Iris pigment epithelial cell (primary cell): Measurements from ENCODE around the gene RASGRP4.
"Not testable (repeated sequence)": the region's sequence is repeated elsewhere in the genome, so short reads cannot be mapped to it uniquely, and the experiment has no call there.

Experiments
- DNase-seq: peaks from one replicate; pipeline ENCODE4 v3.0.0-alpha.2; 2011; ENCODE audit warnings: low read depth

RASGRP4 gene

DNA sequence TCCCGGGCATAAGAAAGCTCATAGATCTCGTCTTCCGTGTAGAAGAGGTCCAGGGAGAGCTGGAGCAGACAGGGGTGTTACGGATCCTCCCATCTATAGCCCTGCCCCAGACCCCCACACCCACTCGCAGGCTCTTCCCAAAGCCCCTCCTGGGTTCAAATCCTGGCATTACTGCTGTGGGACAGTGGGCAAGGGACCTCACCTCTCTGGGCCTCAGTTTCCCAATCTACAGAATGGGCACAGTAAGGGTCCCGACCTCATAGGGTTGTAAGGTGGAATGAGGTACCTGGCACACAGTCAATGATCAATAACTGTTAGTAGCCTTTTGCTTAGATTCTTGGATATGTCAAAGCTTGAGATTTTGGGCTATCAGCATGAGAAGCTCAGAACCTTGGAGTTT is 12.6 kb downstream of the RASGRP4 start:
- DNase-seq, result no peak

DNA sequence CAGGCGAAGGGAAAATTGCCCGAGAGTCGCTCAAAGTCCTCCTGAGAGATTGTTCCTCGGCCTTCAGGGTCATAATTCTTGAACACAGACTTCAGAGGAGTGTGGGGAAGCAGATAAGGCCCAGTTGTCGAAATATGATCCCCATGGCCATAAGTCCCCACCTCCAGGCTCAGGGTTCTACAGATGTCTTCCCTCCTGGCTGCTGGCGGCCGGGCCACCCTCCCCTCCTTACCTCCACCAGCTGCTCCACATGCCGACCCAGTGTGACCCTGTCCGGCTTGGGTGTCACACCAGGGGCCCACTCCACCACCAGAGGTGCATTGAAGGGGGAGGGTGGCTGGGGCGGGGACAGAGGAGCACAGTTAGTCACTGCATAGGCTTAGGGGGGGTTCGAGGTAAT is 13.1 kb downstream of the RASGRP4 start:
- no peak for DNase-seq

DNA sequence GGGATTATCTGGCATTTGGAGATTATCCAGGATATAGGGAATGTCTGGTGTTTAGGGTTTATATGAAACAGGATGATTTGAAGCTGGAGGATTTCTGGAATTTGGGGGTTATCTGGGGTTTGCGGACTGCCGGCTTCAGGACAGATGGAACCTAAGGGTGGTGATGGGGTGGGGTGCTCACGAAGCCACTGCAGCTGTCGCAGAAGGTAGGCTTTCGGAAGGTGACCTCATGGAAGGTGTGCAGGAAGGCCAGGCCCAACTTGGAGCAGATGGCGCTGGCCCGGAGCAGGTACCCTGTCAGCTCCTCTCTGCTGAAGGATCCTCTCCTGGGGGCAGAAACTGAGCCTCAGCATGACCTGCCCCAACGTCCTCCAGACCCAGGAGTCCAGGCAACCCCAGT is 13.5 kb downstream of the RASGRP4 start:
- DNase-seq, result no peak

DNA sequence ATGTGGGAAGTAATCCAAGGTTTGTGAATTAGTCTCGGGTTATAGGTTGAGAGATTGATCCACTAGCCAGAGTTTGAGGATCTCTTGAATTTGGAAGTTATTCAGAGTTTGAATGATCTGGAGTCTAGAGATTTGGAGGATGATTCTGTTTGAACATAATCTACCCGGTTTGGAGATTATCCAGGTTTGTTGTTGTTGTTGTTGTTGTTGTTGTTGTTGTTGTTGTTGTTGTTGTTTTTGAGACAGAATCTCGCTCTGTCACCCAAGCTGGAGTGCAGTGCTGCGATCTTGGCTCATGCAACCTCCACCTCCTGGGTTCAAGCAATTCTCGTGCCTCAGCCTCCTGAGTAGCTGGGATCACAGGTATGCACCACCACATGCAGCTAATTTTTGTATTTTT is 14.1 kb downstream of the RASGRP4 start:
- DNase-seq, result not testable (repeated sequence)

DNA sequence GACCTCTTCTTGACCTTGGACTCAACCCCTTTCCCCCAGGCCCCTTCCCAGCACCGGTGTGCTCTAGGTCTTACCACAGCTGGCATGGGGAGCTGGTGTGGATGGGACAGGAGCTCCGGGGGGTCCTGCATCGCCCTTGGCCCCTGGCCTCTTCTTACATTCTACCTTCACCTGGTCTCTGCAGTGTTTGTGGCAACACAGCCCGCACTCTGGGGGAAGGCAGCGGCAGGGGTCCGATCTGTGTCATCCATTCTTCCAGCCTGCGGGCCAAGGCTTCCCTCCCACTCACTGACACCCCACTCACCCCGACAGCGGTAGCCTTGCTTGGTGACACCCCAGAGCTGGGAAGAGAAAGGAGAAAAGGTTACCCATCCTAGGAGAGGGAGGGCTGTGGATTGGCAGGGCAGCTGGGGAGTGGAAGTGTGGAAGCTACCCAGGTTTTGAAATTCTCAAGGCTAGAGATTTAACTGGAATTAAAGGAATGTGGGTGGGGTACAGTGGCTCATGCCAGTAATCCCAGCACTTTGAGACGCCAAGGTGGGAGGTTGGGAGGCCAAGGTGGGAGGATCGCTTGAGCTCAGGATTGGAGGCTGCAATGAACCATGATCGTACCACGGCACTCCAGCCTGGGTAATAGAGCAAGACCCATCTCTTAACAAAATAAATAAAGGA is 14.8 kb downstream of the RASGRP4 start:
- no peak for DNase-seq

DNA sequence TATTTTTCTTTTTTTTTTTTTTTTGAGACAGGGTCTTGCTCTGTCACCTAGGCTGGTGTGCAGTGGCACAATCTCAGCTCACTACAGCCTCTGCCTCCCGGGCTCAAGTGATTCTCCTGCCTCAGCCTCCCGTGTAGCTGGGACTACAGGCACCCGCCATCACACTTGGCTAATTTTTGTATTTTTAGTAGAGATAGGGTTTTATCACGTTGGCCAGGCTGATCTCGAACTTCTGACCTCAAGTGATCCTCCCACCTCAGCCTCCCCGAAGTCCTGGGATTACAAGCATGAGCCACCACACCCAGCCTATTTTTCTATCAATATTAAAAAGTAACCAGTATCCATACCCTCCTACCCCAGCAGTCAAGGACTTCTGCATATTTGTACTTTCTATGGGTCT is 15.6 kb downstream of the RASGRP4 start:
- not testable (repeated sequence) for DNase-seq

DNA sequence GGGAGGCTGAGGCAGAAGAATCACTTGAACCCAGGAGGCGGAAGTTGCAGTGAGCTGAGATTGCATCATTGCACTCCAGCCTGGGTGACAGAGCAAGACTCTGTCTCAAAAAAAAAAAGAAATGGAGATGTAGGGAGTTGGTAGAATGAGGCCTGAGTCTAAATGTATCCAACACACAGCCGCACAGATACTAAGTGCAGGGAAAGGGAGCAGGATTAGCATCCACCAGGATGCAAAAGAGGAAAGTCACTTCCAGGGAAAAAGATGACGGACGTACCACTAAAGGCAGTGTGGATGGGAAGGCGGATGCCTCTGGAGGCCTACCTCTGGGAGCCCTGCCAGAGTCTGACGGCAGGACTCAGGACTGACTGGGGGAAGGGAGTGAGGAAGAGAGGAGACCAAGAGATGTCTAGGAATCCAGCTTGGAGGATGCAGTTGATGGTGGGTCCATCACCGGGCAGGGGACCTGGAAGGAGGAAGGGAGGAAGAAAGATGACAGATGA is 16.3 kb downstream of the RASGRP4 start:
- DNase-seq, result peak; percentile 67

DNA sequence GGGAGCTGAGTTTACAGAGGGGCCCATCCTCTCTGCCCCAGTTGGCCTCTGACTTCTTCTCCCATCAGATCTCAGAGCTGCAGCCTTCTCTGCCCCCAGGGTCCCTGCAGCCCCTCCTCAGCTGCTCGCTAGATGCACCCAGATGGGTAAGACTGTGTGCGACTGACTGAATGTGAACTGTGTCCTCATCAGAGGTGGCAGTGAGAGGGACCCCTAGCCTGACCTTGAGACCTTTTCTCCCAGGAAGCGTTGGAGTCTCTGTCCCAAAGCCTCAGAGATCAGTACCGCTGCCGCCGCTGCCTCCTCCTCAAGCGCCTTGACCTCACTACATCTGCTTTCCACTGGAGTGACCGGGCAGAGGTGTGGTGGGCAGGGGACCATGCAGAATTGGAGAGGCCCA is 20.7 kb downstream of the RASGRP4 start:
- no peak for DNase-seq

DNA sequence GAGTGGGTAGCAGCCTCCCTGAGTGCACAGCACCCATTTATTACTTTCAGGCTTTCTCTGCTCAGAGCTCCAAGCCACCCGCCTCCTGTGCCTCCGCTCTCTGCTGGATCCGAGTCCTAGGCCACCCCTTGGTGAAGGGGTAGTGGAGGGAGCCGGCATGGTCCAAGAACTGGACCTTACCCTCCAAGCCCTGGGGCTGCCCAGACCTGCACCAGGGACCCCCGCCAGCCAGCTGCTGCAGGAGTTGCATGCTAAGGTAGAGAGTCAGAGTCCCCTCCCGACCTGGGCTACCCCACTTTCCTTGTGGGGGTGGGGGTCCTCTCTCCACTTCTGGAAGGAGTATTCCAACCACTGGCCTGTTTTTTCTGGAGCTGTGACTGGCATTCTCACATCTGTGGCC is 21.2 kb downstream of the RASGRP4 start:
- DNase-seq, result no peak

DNA sequence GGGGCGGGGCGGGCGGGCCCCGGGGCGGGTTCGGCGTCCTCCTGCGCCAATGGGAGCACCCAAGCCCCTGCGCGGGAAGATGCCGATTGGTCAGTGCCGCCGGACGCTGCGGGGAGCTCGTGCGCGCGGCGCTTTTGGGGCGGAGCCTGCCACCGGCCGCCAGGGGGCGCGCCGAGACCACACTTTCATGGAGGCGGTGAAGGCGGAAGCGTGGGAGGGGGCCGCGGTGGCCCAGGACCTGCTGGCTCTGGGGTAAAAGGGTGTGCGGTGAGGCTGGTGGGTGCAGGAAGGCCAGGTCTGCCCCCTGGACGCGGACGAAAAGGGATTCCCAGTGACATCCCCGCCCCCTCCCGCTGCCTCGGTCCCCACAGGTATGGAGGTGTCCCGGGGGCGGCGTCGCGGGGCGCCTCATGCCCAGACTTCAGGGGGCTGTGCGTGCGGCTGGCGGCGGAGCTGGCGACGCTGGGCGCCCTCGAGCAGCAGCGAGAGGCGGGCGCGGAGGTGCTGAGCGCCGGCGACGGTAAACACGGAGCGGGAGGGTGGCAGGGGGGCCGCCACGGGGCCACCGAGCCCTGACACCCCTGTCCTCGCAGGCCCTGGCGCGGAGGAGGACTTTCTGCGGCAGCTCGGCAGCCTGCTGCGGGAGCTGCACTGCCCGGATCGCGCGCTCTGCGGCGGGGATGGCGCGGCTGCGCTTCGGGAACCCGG is 22.9 kb downstream of the RASGRP4 start, which contains the start of gene FAM98C:
Gene FAM98C (plus strand): TSS at position 127 of the 708 bp plus-strand sequence. CDS start 61 bp downstream, at position 188.
- peak; percentile 94 for DNase-seq

DNA sequence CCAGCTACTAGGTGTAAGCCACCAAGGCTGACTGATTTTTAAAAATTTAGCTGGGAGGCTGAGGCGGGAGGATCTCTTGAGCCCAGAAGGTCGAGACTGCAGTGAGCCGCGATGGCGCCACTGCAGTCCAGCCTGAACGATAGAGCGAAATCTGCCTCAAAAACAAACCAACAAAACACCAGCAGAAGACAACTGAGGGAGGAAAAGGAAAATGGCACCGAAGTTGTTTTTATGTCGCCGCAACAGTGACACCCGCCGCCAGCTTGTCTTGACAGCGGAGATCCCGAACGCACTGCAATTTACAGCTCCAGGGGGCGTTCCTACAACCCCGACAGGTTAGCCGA is 23.4 kb downstream of the RASGRP4 start:
- no peak for DNase-seq

DNA sequence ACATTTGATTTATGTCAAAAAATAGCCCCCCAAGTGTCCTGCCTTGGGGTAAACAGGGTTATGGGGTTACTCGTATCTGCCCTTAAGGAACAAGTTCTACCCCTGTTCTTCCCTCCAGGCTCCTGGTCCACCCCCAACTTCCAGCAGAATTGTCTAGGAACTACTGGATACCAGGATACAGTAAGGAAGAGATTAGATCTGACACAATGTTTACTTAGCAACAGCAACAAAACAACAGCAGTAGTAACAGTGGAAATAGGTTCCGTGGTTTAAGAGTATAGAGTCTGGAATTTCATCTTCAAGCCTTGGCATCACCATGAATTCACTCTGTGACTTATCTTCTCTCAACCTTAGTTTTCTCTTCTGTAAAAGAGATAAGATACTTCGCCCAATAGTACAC is 24.9 kb downstream of the RASGRP4 start:
- peak; percentile 37 for DNase-seq

DNA sequence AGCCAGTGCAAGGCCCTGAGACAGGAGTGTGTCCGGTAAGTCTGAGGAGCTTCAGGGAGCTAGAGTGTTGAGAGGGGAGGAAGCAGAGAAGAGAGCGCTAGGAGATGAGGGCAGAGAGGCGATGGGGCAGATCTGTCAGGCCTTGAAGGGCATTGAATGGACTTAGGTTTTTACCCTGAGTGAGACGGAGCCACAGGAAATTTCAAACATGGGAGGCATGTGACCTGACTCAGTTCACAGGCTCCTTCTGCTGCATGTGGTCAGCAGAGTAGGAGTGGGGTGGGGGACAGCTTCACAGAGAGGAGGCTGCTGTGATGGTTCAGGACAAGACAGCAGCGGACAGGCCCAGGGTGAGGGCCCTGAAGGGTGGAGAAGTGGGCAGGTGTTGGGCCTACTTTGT is 25.7 kb downstream of the RASGRP4 start:
- DNase-seq, result peak; percentile 44

DNA sequence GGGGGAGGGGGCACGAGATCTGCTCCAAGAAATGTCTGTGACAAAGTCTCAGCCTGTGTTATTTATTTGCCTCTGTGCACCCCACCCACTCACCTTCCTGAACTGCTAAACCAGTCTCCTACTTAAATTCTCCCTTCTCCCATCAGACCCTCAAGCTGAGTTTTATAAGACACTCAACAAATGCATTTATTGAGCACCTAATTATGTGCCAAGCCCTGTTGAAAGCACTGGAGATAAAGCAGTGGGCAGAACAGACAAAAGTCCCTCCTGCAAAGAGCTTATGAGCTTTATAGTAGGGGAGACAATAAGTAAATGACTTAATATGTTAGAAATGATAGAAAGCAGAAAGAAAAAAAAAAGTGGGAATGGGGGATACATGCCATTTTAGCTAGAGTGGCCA is 26.5 kb downstream of the RASGRP4 start:
- DNase-seq, result no peak

DNA sequence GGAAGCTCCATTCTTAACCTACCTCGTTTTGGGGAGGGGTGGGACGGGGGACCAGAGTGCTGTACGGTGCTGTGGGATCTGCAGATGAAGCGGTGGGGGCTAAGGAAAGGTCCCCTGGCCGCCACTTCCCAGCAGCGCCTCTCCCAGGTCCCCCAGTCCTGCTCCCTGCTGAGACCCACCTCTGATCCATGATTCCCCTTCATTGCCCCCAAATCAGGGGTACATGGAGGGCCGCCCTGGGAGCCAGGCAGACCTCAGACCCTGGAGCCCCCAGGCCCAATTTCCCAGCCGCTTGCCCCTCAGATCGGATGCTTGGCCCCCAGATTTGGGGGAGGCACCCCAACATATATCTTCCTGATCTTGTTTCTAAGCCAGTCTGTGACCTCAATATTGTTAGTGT is 26.9 kb downstream of the RASGRP4 start:
- DNase-seq, result no peak

DNA sequence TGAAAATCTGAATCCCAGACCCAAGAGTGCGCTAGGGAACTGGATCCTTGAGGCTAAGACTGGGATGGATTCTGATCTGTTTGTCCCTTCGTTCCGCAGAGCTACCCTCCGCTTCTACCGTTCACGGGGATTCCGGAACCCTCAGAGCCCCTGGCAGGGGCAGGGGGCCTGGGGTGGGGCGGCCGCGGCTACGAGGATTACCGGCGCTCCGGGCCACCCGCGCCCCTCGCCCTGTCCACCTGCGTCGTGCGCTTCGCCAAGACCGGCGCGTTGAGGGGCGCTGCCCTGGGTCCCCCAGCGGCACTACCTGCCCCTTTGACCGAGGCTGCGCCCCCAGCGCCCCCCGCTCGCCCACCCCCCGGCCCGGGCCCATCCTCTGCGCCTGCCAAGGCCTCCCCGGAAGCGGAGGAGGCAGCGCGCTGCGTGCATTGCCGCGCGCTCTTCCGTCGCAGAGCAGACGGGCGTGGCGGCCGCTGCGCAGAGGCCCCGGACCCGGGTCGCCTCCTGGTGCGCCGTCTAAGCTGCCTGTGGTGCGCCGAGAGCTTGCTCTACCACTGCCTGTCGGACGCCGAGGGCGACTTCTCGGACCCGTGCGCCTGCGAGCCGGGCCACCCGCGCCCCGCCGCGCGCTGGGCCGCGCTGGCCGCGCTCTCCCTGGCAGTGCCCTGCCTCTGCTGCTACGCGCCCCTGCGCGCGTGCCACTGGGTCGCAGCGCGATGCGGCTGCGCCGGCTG is 30.5 kb downstream of the RASGRP4 start:
- no peak for DNase-seq

DNA sequence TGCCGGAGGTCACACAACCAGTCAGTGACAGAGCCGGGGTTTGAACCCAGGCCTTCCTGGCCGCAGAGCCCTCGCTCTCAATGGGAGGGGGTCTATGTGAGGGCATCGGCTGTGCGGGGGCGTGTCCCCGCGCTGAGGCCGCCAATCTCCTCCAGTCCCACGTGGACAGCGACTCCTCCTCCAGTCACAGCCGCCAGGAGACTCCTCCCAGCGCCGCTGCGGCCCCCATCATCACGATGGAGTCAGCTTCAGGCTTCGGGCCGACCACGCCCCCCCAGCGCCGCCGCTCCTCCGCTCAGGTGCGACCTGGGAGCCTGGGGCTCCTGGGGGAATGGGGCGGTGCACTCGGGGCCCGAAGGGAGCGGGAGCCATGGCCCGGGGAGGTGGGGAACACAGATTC is 31.5 kb downstream of the RASGRP4 start:
- DNase-seq, result peak; percentile 68

DNA sequence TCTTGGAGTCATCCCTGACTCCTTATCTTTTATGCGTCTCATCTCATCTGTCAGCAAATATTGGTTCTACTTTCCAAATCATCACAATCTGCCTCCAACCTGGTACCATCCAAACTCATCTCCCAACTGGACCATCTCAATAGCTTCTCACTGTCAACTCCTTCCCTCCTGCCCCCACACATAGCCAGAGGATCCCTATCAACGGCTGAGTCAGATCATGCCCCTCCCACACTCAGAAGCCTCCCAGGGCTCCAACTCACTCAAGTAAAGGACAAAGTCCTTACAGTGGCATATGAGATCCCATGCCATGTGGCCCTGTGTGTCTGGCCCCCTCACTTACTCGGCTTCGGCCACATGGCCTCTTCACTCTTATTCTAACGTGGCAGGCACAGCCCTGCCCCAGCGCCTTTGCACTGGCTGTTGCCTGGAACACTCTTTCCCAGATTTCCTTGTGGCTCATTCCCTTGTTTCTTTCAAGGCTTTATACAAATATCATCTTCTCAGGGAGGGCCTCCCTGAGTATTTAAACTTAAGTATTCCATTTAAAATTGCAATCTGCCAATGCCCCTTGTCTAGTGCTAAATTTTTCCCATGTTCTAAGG is 33.2 kb downstream of the RASGRP4 start:
- DNase-seq, result peak; percentile 69

DNA sequence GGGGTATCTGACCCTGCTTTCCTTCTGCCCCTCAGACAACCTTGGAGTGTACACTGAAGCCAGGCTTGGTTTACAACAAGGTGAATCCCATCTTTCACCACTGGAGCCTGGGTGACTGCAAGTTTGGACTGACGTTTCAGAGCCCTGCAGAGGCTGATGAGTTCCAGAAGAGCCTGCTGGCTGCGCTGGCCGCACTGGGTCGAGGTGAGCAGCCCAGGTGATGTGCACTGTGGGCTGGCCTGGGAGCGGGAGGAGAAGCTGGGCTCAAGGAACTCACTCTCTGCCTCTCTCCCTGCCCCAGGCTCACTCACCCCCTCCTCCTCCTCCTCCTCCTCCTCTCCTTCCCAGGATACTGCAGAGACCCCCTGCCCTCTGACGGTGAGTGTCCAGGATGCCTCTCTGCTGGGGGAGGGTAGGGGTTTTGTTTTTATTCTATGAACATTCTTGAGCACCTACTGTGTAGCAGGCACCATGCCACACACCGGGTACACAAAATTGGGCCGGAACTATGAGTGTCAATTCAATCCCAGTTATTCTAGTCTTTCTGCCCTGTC is 34.0 kb downstream of the RASGRP4 start:
- DNase-seq, result no peak

DNA sequence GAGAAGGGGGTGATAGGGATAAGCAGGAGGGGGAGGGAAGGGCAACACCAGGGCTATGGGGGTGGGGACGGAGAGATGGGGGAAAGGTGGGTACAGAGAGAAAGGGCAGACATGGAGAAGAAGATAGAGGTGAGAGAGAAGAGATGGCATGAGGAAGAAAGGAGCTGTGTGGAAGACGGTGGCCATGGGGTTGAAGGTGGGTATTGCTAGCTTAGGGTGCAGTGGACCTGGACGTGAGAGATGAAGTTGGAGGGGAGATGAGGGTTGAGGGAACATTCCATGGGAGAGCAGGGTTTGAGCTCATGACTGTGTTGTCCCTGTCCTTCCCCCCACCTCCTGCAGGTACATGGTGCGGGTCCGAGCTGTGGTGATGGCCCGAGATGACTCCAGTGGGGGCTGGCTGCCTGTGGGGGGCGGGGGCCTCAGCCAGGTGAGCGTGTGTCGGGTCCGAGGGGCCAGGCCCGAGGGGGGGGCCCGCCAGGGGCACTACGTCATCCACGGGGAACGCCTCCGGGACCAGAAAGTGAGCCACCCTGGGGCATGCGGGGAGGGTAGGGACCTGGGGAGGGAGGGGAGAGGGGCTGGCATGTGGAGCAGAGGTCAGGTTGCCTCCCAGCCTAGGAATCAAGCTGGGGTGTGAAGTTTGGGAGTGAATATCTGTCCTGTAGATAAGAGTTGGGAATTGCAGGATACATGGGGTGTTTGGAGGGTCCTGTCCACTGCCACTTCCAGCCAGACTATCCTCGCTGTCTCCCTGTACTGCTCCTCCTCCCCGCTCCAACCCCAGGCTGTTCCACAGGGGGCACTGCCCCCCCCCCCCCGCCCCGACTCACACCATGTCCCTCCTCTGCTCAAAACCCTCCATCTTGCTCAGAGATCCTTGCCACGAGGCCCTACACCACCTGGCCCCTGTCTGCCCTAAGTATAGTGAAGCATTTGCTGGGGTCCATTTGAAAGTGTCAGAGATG is 35.8 kb downstream of the RASGRP4 start:
- DNase-seq, result no peak
